WTC11 (cell line): ENCODE data around the gene ANKRD29. TPM values are rescaled to one million over a fixed set of nuclear protein-coding genes. Genes with fewer than 3 reads are reported as not detected.
"Not testable (repeated sequence)": the region's sequence is repeated elsewhere in the genome, so short reads cannot be mapped to it uniquely, and the experiment has no call there.

Source experiments
- ATAC-seq: fragments of 200-7000 bp; cut with Tn5 transposase; 2 replicates; pipeline ENCODE4 v1.10.0; 2021; ENCODE audit warnings: mild to moderate bottlenecking, moderate library complexity
- CTCF ChIA-PET: fragments of 300-600 bp; sonication (Branson Sonifier 250); formaldehyde crosslinking; loops from one replicate; lab custom pipeline; 2021; ENCODE audit warnings: antibody characterized with exemption; lab: Charles Lee
- POLR2A ChIA-PET: fragments of 350-600 bp; sonication (Branson Sonifier 250); formaldehyde crosslinking; loops from one replicate; lab custom pipeline; 2021; ENCODE audit warnings: antibody characterized with exemption; lab: Charles Lee
- DNase-seq: peaks from one replicate; pipeline ENCODE4 v3.0.0; 2021; ENCODE audit warnings: low spot score
- H3K27ac Mint-ChIP-seq: 2 replicates; pipeline ENCODE4 v1.8.0; 2021; ENCODE audit warnings: mixed read lengths
- H3K27me3 Mint-ChIP-seq: 2 replicates; pipeline ENCODE4 v1.8.0; 2021; ENCODE audit warnings: low read depth, mild to moderate bottlenecking, moderate library complexity, mixed read lengths
- H3K36me3 Mint-ChIP-seq: 2 replicates; pipeline ENCODE4 v1.8.0; 2021; ENCODE audit warnings: mixed read lengths
- H3K4me1 Mint-ChIP-seq: 2 replicates; pipeline ENCODE4 v1.8.0; 2022; ENCODE audit warnings: mixed read lengths
- H3K4me3 Mint-ChIP-seq: 2 replicates; pipeline ENCODE4 v1.8.0; 2021; ENCODE audit warnings: mild to moderate bottlenecking, moderate library complexity, mixed read lengths
- H3K9me3 Mint-ChIP-seq: 2 replicates; pipeline ENCODE4 v1.8.0; 2021; ENCODE audit warnings: mixed read lengths
- CDX4 ChIP-seq: fragments of 250-450 bp; sonication (Bioruptor Pico); IDR thresholded peaks from 2 replicates; pipeline ENCODE4 v1.9.0; 2021; ENCODE audit warnings: moderate library complexity, mild to moderate bottlenecking, inconsistent platforms, borderline replicate concordance
- CTCF ChIP-seq: fragments of 200-600 bp; IDR thresholded peaks from 2 replicates; pipeline ENCODE4 v1.8.0; 2022; ENCODE audit warnings: antibody characterized with exemption
- FOXJ3 ChIP-seq: sonication (generic); formaldehyde crosslinking; IDR thresholded peaks from 2 replicates; pipeline ENCODE4 v1.9.0; 2021; ENCODE audit warnings: missing genetic modification reagents, mild to moderate bottlenecking, borderline replicate concordance
- JAZF1 ChIP-seq: fragments of 250-450 bp; sonication (Bioruptor Pico); IDR thresholded peaks from 2 replicates; pipeline ENCODE4 v1.9.0; 2021; ENCODE audit warnings: moderate library complexity, mild to moderate bottlenecking, inconsistent platforms
- JUN ChIP-seq: sonication (generic); formaldehyde crosslinking; IDR thresholded peaks from 2 replicates; pipeline ENCODE4 v1.8.0; 2023; ENCODE audit warnings: mild to moderate bottlenecking, missing genetic modification reagents
- MYBL2 ChIP-seq: sonication (generic); formaldehyde crosslinking; IDR thresholded peaks from 2 replicates; pipeline ENCODE4 v1.8.1; 2023; ENCODE audit warnings: mild to moderate bottlenecking, moderate library complexity, missing genetic modification reagents
- SMAD4 ChIP-seq: sonication (generic); formaldehyde crosslinking; IDR thresholded peaks from 2 replicates; pipeline ENCODE4 v1.8.0; 2022; ENCODE audit warnings: mild to moderate bottlenecking, missing genetic modification reagents
- TEAD4 ChIP-seq: sonication (generic); formaldehyde crosslinking; IDR thresholded peaks from 2 replicates; pipeline ENCODE4 v1.8.0; 2022; ENCODE audit warnings: mild to moderate bottlenecking, missing genetic modification reagents
- ZNF416 ChIP-seq: fragments of 250-450 bp; sonication (Bioruptor Pico); IDR thresholded peaks from 2 replicates; pipeline ENCODE4 v1.9.0; 2021; ENCODE audit warnings: mild to moderate bottlenecking, inconsistent platforms
- ZSCAN18 ChIP-seq: fragments of 250-450 bp; sonication (Bioruptor Pico); IDR thresholded peaks from 2 replicates; pipeline ENCODE4 v2.1.2; 2022; ENCODE audit warnings: mild to moderate bottlenecking, moderate library complexity
- total RNA-seq: library from RNA; stranded (reverse); gene quantifications from 3 replicates; pipeline ENCODE4 v1.2.3, GENCODE V29; 2021

The ANKRD29 gene
- total RNA-seq, 1 experiment from 2014 or later = 4.9 TPM

GRCh38 chr18:23578067-23578701 is 84.5 kb downstream of the ANKRD29 start:
- no peak overlapping the region for H3K4me3 Mint-ChIP-seq
- no peak for ATAC-seq
- no peaks in the 10 kb centered on the region for H3K27me3 Mint-ChIP-seq
- TF ChIP-seq SMAD4 (no peak), CTCF (no peak), TEAD4 (CRISPR knock-in tag) (no peak)
- DNase-seq = no peak
- ChIA-PET POLR2A (no interaction called here), CTCF (interaction anchor here (1.6 kb wide), 1 partner anchor 80 kb away, joined by 5 read pairs; no protein-coding TSS in a partner anchor)
- H3K4me1 Mint-ChIP-seq = peaks cover 37% of the 10 kb centered on the region
- peak overlapping the region; percentile 62; the same call in 1 of the 2 replicates for H3K27ac Mint-ChIP-seq
- H3K9me3 Mint-ChIP-seq = no peaks in the 10 kb centered on the region
- H3K36me3 Mint-ChIP-seq = peaks cover 19% of the 10 kb centered on the region

GRCh38 chr18:23577521-23577920 is 85.2 kb downstream of the ANKRD29 start:
- Mint-ChIP-seq H3K36me3 (peaks cover 19% of the 10 kb centered on the region), H3K4me1 (peaks cover 37% of the 10 kb centered on the region)
- H3K27me3 Mint-ChIP-seq, H3K9me3 Mint-ChIP-seq, DNase-seq, POLR2A ChIA-PET, CTCF ChIA-PET, H3K4me3 Mint-ChIP-seq, ATAC-seq, H3K27ac Mint-ChIP-seq: not testable (repeated sequence)

DNA sequence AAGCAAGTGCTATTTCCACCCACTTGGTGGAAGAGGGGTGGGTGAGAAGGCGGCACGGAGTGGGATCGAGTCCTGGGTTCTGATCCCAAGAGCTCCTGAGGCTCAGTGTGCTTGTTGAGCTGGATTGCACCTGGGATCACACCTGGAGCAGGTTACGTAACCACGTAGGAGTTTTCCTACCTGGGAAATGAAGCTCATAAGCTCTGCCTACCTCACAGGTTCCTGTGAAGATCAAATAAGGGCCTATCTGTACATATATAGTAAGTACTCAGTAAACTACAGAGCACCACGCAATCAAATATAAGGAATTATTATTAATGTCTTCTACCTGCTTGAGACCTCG is 87.4 kb downstream of the ANKRD29 start:
- ChIA-PET CTCF (no interaction called here), POLR2A (no interaction called here)
- TF ChIP-seq MYBL2 (no peak), JUN (CRISPR knock-in tag) (no peak), JAZF1 (CRISPR knock-in tag) (no peak)
- H3K4me3 Mint-ChIP-seq = no peak overlapping the region
- peaks cover 21% of the 10 kb centered on the region for H3K4me1 Mint-ChIP-seq
- no peaks in the 10 kb centered on the region for H3K9me3 Mint-ChIP-seq
- no peak for ATAC-seq
- DNase-seq = no peak
- peak overlapping the region; percentile 79 for H3K27ac Mint-ChIP-seq
- peaks cover 29% of the 10 kb centered on the region for H3K36me3 Mint-ChIP-seq
- H3K27me3 Mint-ChIP-seq = no peaks in the 10 kb centered on the region

DNA sequence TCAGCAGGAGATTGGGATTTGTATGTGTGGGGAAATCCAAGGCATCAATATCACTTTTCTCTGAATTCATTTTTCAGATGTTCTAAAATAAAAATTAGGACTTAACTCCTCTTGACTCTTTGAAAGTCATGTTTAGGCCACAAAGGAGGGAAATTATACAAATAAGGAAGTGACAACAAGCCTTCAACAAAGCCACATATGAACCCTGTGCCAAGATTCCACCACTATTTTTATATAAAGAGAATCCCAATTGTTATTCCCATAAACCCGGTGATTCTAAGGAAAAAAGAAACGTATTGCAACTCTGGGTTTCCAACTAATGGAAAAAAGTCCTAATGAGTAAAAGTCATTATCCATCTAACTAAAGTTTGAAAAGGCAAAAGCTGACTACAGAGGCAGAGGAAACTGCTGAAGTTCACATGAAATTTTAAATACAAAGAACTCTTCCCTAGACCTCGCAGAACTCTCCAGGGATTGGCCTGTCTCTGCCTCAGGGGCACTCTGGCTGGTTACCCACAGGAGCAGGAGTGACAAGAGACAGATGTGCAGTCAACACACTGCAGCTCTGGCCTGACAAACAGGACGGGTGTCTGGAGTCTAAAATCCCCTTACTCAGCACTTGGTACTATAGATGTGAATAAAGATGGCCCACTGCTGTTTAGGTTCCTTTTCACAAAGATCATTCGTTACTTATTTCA is 88.0 kb downstream of the ANKRD29 start:
- Mint-ChIP-seq H3K27ac (peak overlapping the region; percentile 79), H3K9me3 (no peaks in the 10 kb centered on the region), H3K27me3 (no peaks in the 10 kb centered on the region), H3K36me3 (peaks cover 34% of the 10 kb centered on the region), H3K4me3 (no peak overlapping the region), H3K4me1 (peaks cover 16% of the 10 kb centered on the region)
- POLR2A ChIA-PET = no interaction called here
- no peak for DNase-seq
- no peak for TF ChIP-seq ZSCAN18 (CRISPR knock-in tag)
- no peak for TF ChIP-seq MYBL2
- no peak for TF ChIP-seq ZNF416
- no peak for TF ChIP-seq CDX4 (CRISPR knock-in tag)
- TF ChIP-seq FOXJ3 (CRISPR knock-in tag) = no peak
- ATAC-seq = no peak; the same call in 1 of the 2 replicates
- CTCF ChIA-PET = no interaction called here
